Fibroblast of skin of right biceps (primary cell): ENCODE measurements around the gene LDLRAD4.
A peak's percentile ranks its signal among the peaks of the same experiment; 100 is the strongest.

Experiments
- DNase-seq: peaks from one replicate; pipeline ENCODE4 v3.0.0-alpha.2; 2013

Gene LDLRAD4

GRCh38 chr18:13548106-13548819 is 329.7 kb downstream of the LDLRAD4 start:
- DNase-seq: no peak

- no peak for DNase-seq
Measured at GRCh38 chr18:13548966-13549879, 330.7 kb downstream of the LDLRAD4 start.

- DNase-seq: no peak
Measured at GRCh38 chr18:13549880-13550232, 331.3 kb downstream of the LDLRAD4 start.

- no peak for DNase-seq
Measured at GRCh38 chr18:13550418-13551304, 332.1 kb downstream of the LDLRAD4 start.

GRCh38 chr18:13551305-13551603 is 332.7 kb downstream of the LDLRAD4 start:
- no peak for DNase-seq

- DNase-seq: no peak
Measured at GRCh38 chr18:13551841-13552733, 333.5 kb downstream of the LDLRAD4 start.

GRCh38 chr18:13553449-13553848 is 334.9 kb downstream of the LDLRAD4 start:
- no peak for DNase-seq

GRCh38 chr18:13555192-13555591 is 336.6 kb downstream of the LDLRAD4 start:
- no peak for DNase-seq

- no peak for DNase-seq
Measured at GRCh38 chr18:13555865-13556264, 337.3 kb downstream of the LDLRAD4 start.

- no peak for DNase-seq
Measured at GRCh38 chr18:13556502-13556901, 337.9 kb downstream of the LDLRAD4 start.

- DNase-seq: peak; percentile 37
Measured at GRCh38 chr18:13558124-13558523, 339.6 kb downstream of the LDLRAD4 start.

- no peak for DNase-seq
Measured at GRCh38 chr18:13558790-13559189, 340.2 kb downstream of the LDLRAD4 start.

- no peak for DNase-seq
Measured at GRCh38 chr18:13559754-13560153, 341.2 kb downstream of the LDLRAD4 start.

- no peak for DNase-seq
Measured at GRCh38 chr18:13560306-13560705, 341.7 kb downstream of the LDLRAD4 start.

- DNase-seq: no peak
Measured at GRCh38 chr18:13562494-13563029, 344.0 kb downstream of the LDLRAD4 start.

- no peak for DNase-seq
Measured at GRCh38 chr18:13563390-13563805, 344.8 kb downstream of the LDLRAD4 start.

GRCh38 chr18:13564579-13564978 is 346.0 kb downstream of the LDLRAD4 start:
- DNase-seq: no peak

- no peak for DNase-seq
Measured at GRCh38 chr18:13565228-13565627, 346.7 kb downstream of the LDLRAD4 start.

GRCh38 chr18:13566941-13567746 is 348.6 kb downstream of the LDLRAD4 start:
- no peak for DNase-seq

- no peak for DNase-seq
Measured at GRCh38 chr18:13568443-13569392, 350.2 kb downstream of the LDLRAD4 start.
